ENCODE data around the gene PAX5.

GRCh38 chr9:36797471-36798220 lies 236.4 kb downstream of the PAX5 start:
- TF ChIP-seq, protein P1, sequence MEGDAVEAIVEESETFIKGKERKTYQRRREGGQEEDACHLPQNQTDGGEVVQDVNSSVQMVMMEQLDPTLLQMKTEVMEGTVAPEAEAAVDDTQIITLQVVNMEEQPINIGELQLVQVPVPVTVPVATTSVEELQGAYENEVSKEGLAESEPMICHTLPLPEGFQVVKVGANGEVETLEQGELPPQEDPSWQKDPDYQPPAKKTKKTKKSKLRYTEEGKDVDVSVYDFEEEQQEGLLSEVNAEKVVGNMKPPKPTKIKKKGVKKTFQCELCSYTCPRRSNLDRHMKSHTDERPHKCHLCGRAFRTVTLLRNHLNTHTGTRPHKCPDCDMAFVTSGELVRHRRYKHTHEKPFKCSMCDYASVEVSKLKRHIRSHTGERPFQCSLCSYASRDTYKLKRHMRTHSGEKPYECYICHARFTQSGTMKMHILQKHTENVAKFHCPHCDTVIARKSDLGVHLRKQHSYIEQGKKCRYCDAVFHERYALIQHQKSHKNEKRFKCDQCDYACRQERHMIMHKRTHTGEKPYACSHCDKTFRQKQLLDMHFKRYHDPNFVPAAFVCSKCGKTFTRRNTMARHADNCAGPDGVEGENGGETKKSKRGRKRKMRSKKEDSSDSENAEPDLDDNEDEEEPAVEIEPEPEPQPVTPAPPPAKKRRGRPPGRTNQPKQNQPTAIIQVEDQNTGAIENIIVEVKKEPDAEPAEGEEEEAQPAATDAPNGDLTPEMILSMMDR (IDR thresholded peaks at IDR 0.05): no peak
- TF ChIP-seq POLR2A (IDR thresholded peaks at IDR 0.05): no peak
